Right lobe of liver (tissue), 4 donors: Measurements from ENCODE around the gene CEP112.

Experiments used
- CTCF ChIP-seq, 4 donors: fragments of 200-600 bp in 3 of 4; fragments of 450-650 bp in 1 of 4; IDR thresholded peaks; one replicate each; pipeline versions ENCODE4 v1.5.1 to v1.8.0; 2016 to 2022; ENCODE audit warnings: antibody characterized with exemption in 4 of 4, mild to moderate bottlenecking in 2 of 4
- POLR2A ChIP-seq: fragments of 450-650 bp; IDR thresholded peaks from one replicate; pipeline ENCODE4 v1.6.1; 2017; ENCODE audit warnings: antibody characterized with exemption, mild to moderate bottlenecking
- donor health status: DM: no; HTN: no; CAD: no.
- donor health status: DM: no; HTN: no; CAD: no.
- donor health status: DM: no; HTN: yes; CAD: no.

DNA sequence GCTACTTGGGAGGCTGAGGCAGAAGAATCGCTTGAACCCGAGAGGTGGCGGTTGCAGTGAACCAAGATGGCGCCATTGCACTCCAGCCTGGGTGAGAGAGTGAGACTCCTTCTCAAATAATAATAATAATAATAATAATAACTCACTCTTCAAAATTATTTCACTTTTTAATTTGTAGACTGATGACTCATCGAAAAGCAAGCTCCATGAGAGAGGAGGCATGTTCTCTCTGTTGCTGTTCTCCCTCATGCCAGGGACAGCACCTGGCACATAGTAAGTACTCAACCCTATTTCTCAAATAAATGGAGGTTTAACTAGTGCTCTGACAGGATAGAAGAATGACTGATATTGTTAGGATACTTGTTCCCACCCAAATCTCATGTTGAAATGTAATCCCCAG, 265.3 kb downstream of the CEP112 start:
- TF ChIP-seq CTCF (IDR thresholded peaks at IDR 0.05) (no peak), POLR2A (no peak)
